H9 (cell line): ENCODE data around the gene RNF220. TPM values are rescaled to one million over a fixed set of nuclear protein-coding genes. Genes with fewer than 3 reads are reported as not detected.

Experiments used
- DNase-seq: peaks from one replicate; pipeline ENCODE4 v3.0.0-alpha.2; 2017
- H2AFZ ChIP-seq: one replicate; pipeline ENCODE4 v1.6.1; 2013; ENCODE audit warnings: mild to moderate bottlenecking, low read length, control low read depth, moderate library complexity
- H2AK5ac ChIP-seq: 2 replicates; pipeline ENCODE4 v1.6.1; 2013; ENCODE audit warnings: low read length, control low read depth, mixed read lengths; ENCODE audit not compliant: insufficient read length
- H2BK120ac ChIP-seq: one replicate; pipeline ENCODE4 v1.6.1; 2013; ENCODE audit warnings: low read depth, mild to moderate bottlenecking, low read length, control low read depth, inconsistent platforms; ENCODE audit not compliant: poor library complexity, severe bottlenecking
- H2BK12ac ChIP-seq: 2 replicates; pipeline ENCODE4 v1.6.1; 2013; ENCODE audit warnings: low read length, control low read depth, mixed read lengths, low read depth; ENCODE audit not compliant: insufficient read length
- H2BK15ac ChIP-seq: 2 replicates; pipeline ENCODE4 v1.6.1; 2013; ENCODE audit warnings: low read depth, low read length, control low read depth
- H2BK20ac ChIP-seq: one replicate; pipeline ENCODE4 v1.6.1; 2013; ENCODE audit warnings: low read depth, mild to moderate bottlenecking, low read length, control low read depth, inconsistent platforms; ENCODE audit not compliant: poor library complexity, severe bottlenecking
- H2BK5ac ChIP-seq: 2 replicates; pipeline ENCODE4 v1.6.1; 2013; ENCODE audit warnings: low read length, control low read depth, mixed read lengths; ENCODE audit not compliant: insufficient read length
- H3K14ac ChIP-seq: 2 replicates; pipeline ENCODE4 v1.6.1; 2013; ENCODE audit warnings: low read length, control low read depth; ENCODE audit not compliant: insufficient read depth
- H3K18ac ChIP-seq: 2 replicates; pipeline ENCODE4 v1.6.1; 2013; ENCODE audit warnings: low read depth, mild to moderate bottlenecking, mixed read lengths, low read length, control low read depth; ENCODE audit not compliant: insufficient read length
- H3K23ac ChIP-seq: 2 replicates; pipeline ENCODE4 v1.6.1; 2013; ENCODE audit warnings: low read length, control low read depth, mixed read lengths, low read depth; ENCODE audit not compliant: insufficient read length
- H3K23me2 ChIP-seq: 2 replicates; pipeline ENCODE4 v1.6.1; 2013; ENCODE audit warnings: low read depth, mild to moderate bottlenecking, mixed read lengths, low read length, control low read depth; ENCODE audit not compliant: insufficient read length, poor library complexity, severe bottlenecking
- H3K27ac ChIP-seq: 2 replicates; pipeline ENCODE4 v1.5.1; 2013; ENCODE audit warnings: low read length, control low read depth, mixed read lengths, low read depth; ENCODE audit not compliant: insufficient read length
- H3K27me3 ChIP-seq: 2 replicates; pipeline ENCODE4 v1.6.1; 2013; ENCODE audit warnings: low read length, control low read depth, inconsistent platforms; ENCODE audit not compliant: insufficient read depth
- H3K4ac ChIP-seq: 2 replicates; pipeline ENCODE4 v1.6.1; 2013; ENCODE audit warnings: low read depth, mild to moderate bottlenecking, control low read depth, inconsistent platforms, low read length, moderate library complexity
- H3K4me1 ChIP-seq: 2 replicates; pipeline ENCODE4 v1.6.1; 2013; ENCODE audit warnings: low read length, control low read depth, inconsistent platforms; ENCODE audit not compliant: insufficient read depth
- H3K4me2 ChIP-seq: 2 replicates; pipeline ENCODE4 v1.6.1; 2013; ENCODE audit warnings: low read length, control low read depth, mixed read lengths; ENCODE audit not compliant: insufficient read length, insufficient read depth
- H3K56ac ChIP-seq: 2 replicates; pipeline ENCODE4 v1.6.1; 2013; ENCODE audit warnings: low read depth, mild to moderate bottlenecking, mixed read lengths, low read length, control low read depth; ENCODE audit not compliant: insufficient read length
- H3K79me1 ChIP-seq: 2 replicates; pipeline ENCODE4 v1.6.1; 2013; ENCODE audit warnings: low read depth, mild to moderate bottlenecking, moderate library complexity, low read length, control low read depth, inconsistent platforms; ENCODE audit not compliant: insufficient read depth, poor library complexity, severe bottlenecking
- H3K79me2 ChIP-seq: 2 replicates; pipeline ENCODE4 v1.6.1; 2013; ENCODE audit warnings: low read length, control low read depth, inconsistent platforms; ENCODE audit not compliant: insufficient read depth
- H3K9ac ChIP-seq: 2 replicates; pipeline ENCODE4 v1.6.1; 2013; ENCODE audit warnings: low read length, control low read depth, mixed read lengths; ENCODE audit not compliant: insufficient read length; ENCODE audit errors: extremely low read depth
- H3K9me3 ChIP-seq: one replicate; pipeline ENCODE4 v1.6.1; 2013; ENCODE audit warnings: low read depth, low read length, inconsistent platforms; ENCODE audit not compliant: control insufficient read depth
- H3T11ph ChIP-seq: one replicate; pipeline ENCODE4 v1.6.1; 2013; ENCODE audit warnings: mild to moderate bottlenecking, low read length, control low read depth, inconsistent platforms
- H4K20me1 ChIP-seq: one replicate; pipeline ENCODE4 v1.6.1; 2013; ENCODE audit not compliant: control insufficient read depth, insufficient read length, insufficient read depth
- H4K5ac ChIP-seq: 2 replicates; pipeline ENCODE4 v1.6.1; 2013; ENCODE audit warnings: low read depth, mild to moderate bottlenecking, mixed read lengths, low read length, control low read depth; ENCODE audit not compliant: insufficient read length
- H4K8ac ChIP-seq: replicated peaks from 2 replicates; pipeline ENCODE4 v1.6.1; 2013; ENCODE audit warnings: low read length, control low read depth, mixed read lengths, low read depth; ENCODE audit not compliant: insufficient read length
- H4K91ac ChIP-seq: 2 replicates; pipeline ENCODE4 v1.6.1; 2013; ENCODE audit warnings: low read depth, mild to moderate bottlenecking, moderate library complexity, mixed read lengths, low read length, control low read depth; ENCODE audit not compliant: insufficient read length
- H3K27ac Mint-ChIP-seq, 3 experiments: 2 replicates in 2 of 3; 3 replicates in 1 of 3; pipeline ENCODE4 v1.8.0; 2020 to 2021; ENCODE audit warnings: mixed read lengths in 3 of 3, mild to moderate bottlenecking in 1 of 3, moderate library complexity in 1 of 3
- H3K27me3 Mint-ChIP-seq: 2 replicates; pipeline ENCODE4 v1.8.0; 2021; ENCODE audit warnings: low read depth, mild to moderate bottlenecking, moderate library complexity, mixed read lengths
- H3K36me3 Mint-ChIP-seq, 3 experiments: 2 replicates in 2 of 3; 3 replicates in 1 of 3; pipeline ENCODE4 v1.8.0; 2020 to 2021; ENCODE audit warnings: low read depth in 3 of 3, mixed read lengths in 3 of 3; ENCODE audit not compliant: insufficient read depth in 1 of 3
- H3K4me1 Mint-ChIP-seq, 2 experiments: 2 replicates each; pipeline ENCODE4 v1.8.0; 2020; ENCODE audit warnings: mixed read lengths in 2 of 2
- H3K4me3 Mint-ChIP-seq, 2 experiments: 2 replicates in 1 of 2; 3 replicates in 1 of 2; pipeline ENCODE4 v1.8.0; 2020 to 2021; ENCODE audit warnings: mild to moderate bottlenecking in 2 of 2, mixed read lengths in 2 of 2, moderate library complexity in 1 of 2
- H3K9me3 Mint-ChIP-seq, 2 experiments: 2 replicates in 1 of 2; 3 replicates in 1 of 2; pipeline ENCODE4 v1.8.0; 2020; ENCODE audit warnings: mild to moderate bottlenecking in 2 of 2, mixed read lengths in 2 of 2, moderate library complexity in 1 of 2
- CTCF ChIP-seq: fragments of 200-600 bp; sonication (generic); conservative IDR thresholded peaks from 3 replicates; pipeline ENCODE4 v1.8.0; 2021; ENCODE audit warnings: antibody characterized with exemption, mild to moderate bottlenecking
- WGBS: extraction: QIAGEN DNeasy Blood & Tissue Kit; methylation state at CpG from one replicate; pipeline ENCODE4 v1.1.7; 2013; ENCODE audit warnings: missing lambda C conversion rate, low lambda C conversion rate, mixed read lengths; ENCODE audit not compliant: insufficient read length; ENCODE audit errors: extremely low coverage; 5-methylcytosine and 5-hydroxymethylcytosine counted together
- total RNA-seq: library from RNA; stranded (reverse); gene quantifications from 2 replicates; pipeline ENCODE4 v1.2.1, GENCODE V29; 2021

The RNF220 gene
- total RNA-seq, 1 experiment from 2014 or later: 109 TPM

GRCh38 chr1:44587796-44588460 lies 182.9 kb downstream of the RNF220 start:
- no peak for DNase-seq
- Histone ChIP-seq H2AK5ac (no peak overlapping the region), H2BK15ac (no peak overlapping the region), H3K23ac (no peak overlapping the region), H4K20me1 (no peaks in the 10 kb centered on the region), H4K8ac (no peak overlapping the region), H2BK5ac (no peak overlapping the region), H3K4me2 (no peak overlapping the region), H3K4me1 (peaks cover 5% of the 10 kb centered on the region; the same call in 1 of the 2 replicates), H3K79me1 (no peaks in the 10 kb centered on the region), H3K4ac (no peak overlapping the region), H3K23me2 (no peaks in the 10 kb centered on the region), H3K56ac (no peak overlapping the region), H3K9ac (no peak overlapping the region), H3T11ph (no peak overlapping the region), H3K27ac (no peak overlapping the region), H3K9me3 (no peaks in the 10 kb centered on the region), H3K14ac (no peak overlapping the region; the same call in 1 of the 2 replicates), H4K5ac (no peak overlapping the region), H2BK12ac (no peak overlapping the region), H2BK20ac (no peak overlapping the region), H3K18ac (no peak overlapping the region), H4K91ac (no peak overlapping the region), H3K27me3 (no peaks in the 10 kb centered on the region), H2AFZ (no peak overlapping the region), H3K79me2 (no peaks in the 10 kb centered on the region), H2BK120ac (no peak overlapping the region)
- no peaks in the 10 kb centered on the region for H3K9me3 Mint-ChIP-seq
- no CpG with 5 or more reads among the region's 17 CpGs for WGBS
- H3K4me1 Mint-ChIP-seq: peaks cover 26 to 35% of the 10 kb centered on the region in 2 experiments
- no peak for TF ChIP-seq CTCF
- H3K36me3 Mint-ChIP-seq: peaks cover 0 to 2% (median 0%) of the 10 kb centered on the region in 3 experiments; a peak in 2 of 7 replicates
- no peak overlapping the region for H3K27ac Mint-ChIP-seq
- H3K27me3 Mint-ChIP-seq: peaks cover 29% of the 10 kb centered on the region
- no peak overlapping the region for H3K4me3 Mint-ChIP-seq
